Progenitor cell of endocrine pancreas (in vitro differentiated cells): ENCODE results near the gene AWAT2. TPM values are rescaled to one million over a fixed set of nuclear protein-coding genes. Genes with fewer than 3 reads are reported as not detected.
A peak's percentile ranks its signal among the peaks of the same experiment; 100 is the strongest.

ENCODE experiments used
- DNase-seq: peaks from one replicate; pipeline ENCODE4 v3.0.0; 2021; ENCODE audit warnings: low spot score; ENCODE audit not compliant: unreplicated experiment
- H3K27ac Mint-ChIP-seq: 2 replicates; pipeline ENCODE4 v1.8.0; 2021; ENCODE audit warnings: mild to moderate bottlenecking, moderate library complexity, mixed read lengths
- H3K27me3 Mint-ChIP-seq: 2 replicates; pipeline ENCODE4 v1.8.0; 2021; ENCODE audit warnings: mixed read lengths
- H3K36me3 Mint-ChIP-seq: 2 replicates; pipeline ENCODE4 v1.8.0; 2022; ENCODE audit warnings: mixed read lengths; ENCODE audit not compliant: insufficient read depth
- H3K4me1 Mint-ChIP-seq: 2 replicates; pipeline ENCODE4 v1.8.0; 2021; ENCODE audit warnings: low read depth, mixed read lengths
- H3K4me3 Mint-ChIP-seq: 2 replicates; pipeline ENCODE4 v1.8.0; 2021; ENCODE audit warnings: low read depth, mild to moderate bottlenecking, moderate library complexity, mixed read lengths
- H3K9me3 Mint-ChIP-seq: 2 replicates; pipeline ENCODE4 v1.8.0; 2021; ENCODE audit warnings: low read depth, mixed read lengths
- CTCF ChIP-seq: fragments of 200-600 bp; sonication (generic); IDR thresholded peaks from one replicate; pipeline ENCODE4 v1.5.0; 2021; ENCODE audit warnings: antibody characterized with exemption, mild to moderate bottlenecking; ENCODE audit not compliant: unreplicated experiment
- long read RNA-seq: library from polyadenylated mRNA; unstranded; transcript quantifications from one replicate; pipeline ENCODE4 v2.0.0, GENCODE V29; 2020
- total RNA-seq: library from RNA; stranded (reverse); gene quantifications from 2 replicates; pipeline ENCODE4 v1.2.1, GENCODE V29; 2021

AWAT2 gene
- total RNA-seq, result not detected in 2 replicates
- long read RNA-seq, result 0 reads

DNA sequence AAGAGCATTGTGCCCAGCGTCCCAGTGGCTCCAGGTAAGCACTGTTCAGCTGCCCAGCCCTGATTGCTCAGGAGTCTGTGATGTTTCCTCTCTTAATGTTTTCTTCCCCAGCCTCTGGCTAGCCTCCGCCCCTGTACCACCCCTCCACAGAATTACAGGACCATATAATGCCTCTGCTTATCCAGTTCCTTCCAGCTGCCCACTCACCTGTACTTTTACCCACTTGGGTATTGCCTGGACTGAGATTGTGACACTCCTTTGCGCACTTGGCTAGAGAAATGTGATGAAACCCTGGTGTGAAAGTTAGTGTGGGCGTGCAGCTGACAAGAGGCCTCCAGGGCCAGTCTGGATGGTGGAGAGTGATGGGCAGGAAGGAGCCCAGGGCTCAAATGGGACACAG, at the start of gene AWAT2:
Gene AWAT2 (minus strand): TSS at position 14 of the 400 bp plus-strand sequence. CDS start 6 bp downstream, at position 8.
- peaks cover 25% of the 10 kb centered on the region for H3K9me3 Mint-ChIP-seq
- no peaks in the 10 kb centered on the region for H3K4me1 Mint-ChIP-seq
- no peak for TF ChIP-seq CTCF
- DNase-seq, result no peak
- H3K36me3 Mint-ChIP-seq, result no peaks in the 10 kb centered on the region
- no peak within 1 kb of the TSS for H3K4me3 Mint-ChIP-seq
- no peaks in the 10 kb centered on the region for H3K27me3 Mint-ChIP-seq
- H3K27ac Mint-ChIP-seq, result no peak within 1 kb of the TSS

- H3K36me3 Mint-ChIP-seq, result no peaks in the 10 kb centered on the region
- H3K27ac Mint-ChIP-seq, result no peak overlapping the region
- TF ChIP-seq CTCF, result peak; percentile 24
- H3K9me3 Mint-ChIP-seq, result peaks cover 10% of the 10 kb centered on the region
- H3K4me1 Mint-ChIP-seq, result no peaks in the 10 kb centered on the region
- no peak overlapping the region for H3K4me3 Mint-ChIP-seq
- DNase-seq, result no peak
- H3K27me3 Mint-ChIP-seq, result no peaks in the 10 kb centered on the region
Measured at GRCh38 chrX:70096052-70096451, 46.3 kb upstream of the AWAT2 start.

DNA sequence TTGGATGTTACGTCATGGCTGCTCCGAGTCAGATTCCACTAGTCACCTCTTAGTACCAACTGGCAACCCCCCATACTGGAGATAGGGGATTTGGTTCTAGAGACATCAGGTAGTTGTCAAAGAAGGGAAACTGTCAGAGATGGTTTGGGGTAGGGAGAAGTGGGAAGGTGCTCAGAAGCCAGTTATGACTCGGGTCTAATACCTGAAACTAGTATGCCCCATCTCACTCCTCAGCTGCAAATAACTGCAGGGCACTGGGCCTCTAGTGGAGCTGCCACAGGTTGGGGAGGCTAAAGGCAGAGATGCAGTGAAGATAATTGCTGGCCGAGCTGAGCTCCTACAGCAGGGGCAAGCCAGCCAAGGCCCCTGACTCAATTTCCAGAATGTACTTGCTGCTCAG, 42.5 kb upstream of the AWAT2 start:
- Mint-ChIP-seq H3K27me3 (peaks cover 3% of the 10 kb centered on the region), H3K4me3 (no peak overlapping the region), H3K27ac (no peak overlapping the region), H3K36me3 (no peaks in the 10 kb centered on the region), H3K4me1 (no peaks in the 10 kb centered on the region), H3K9me3 (peaks cover 13% of the 10 kb centered on the region)
- no peak for TF ChIP-seq CTCF
- DNase-seq, result no peak

DNA sequence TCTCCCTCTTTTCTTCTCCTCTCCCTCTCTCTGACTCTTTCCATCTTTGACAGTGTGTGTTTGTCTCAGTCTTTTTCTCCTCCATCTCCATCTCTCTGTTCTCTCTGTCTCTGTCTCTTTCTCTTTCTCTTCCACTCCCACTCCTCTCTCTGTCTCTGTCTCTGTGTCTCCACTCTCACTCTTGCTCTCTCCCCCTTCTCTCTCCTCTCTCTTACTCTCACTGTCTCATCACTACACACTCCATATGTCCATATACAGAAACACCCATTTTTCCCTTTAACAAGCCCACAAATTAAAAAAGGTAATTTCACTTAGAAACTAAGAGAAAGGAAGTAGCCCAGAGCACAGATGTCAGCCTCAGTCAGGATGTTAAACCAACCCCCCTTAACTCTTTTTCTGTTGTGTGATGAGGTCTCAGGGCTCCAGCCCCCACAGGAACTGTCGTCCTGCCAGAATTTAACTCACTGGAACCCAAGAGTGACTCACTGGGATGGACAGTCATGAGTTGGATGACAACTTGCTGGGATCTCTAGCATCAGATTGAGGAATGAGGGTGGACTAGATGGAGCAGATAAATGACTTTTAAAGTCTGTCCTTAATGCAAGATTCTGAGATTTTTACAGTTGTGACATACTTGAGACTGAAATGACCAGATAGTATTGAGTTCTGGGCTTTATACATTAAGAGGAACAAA, 40.0 kb upstream of the AWAT2 start:
- no peak for DNase-seq
- Mint-ChIP-seq H3K9me3 (peaks cover 13% of the 10 kb centered on the region), H3K4me3 (no peak overlapping the region), H3K4me1 (no peaks in the 10 kb centered on the region), H3K36me3 (no peaks in the 10 kb centered on the region), H3K27ac (no peak overlapping the region), H3K27me3 (peaks cover 3% of the 10 kb centered on the region)
- TF ChIP-seq CTCF, result no peak

DNA sequence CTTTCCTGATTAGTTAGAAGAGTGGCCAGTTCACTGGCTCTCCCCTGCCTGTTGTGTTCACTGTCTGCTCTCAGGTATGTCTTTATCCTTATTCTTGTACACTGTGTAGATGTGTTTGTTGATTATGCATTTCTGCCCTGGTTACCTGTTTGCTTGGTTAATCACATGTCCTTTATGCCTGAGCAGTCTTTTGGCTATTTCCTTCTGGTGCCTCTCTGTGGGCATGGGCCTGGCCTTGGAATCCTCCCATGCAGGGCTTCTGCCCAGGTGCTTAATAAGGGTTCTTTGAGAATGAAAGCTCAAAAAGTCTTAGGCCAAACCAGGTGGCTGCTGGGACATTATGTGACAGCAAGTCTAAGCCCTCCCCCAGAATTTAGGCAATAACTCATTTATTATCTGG, 39.0 kb upstream of the AWAT2 start:
- H3K27me3 Mint-ChIP-seq, result peaks cover 3% of the 10 kb centered on the region
- peaks cover 13% of the 10 kb centered on the region for H3K9me3 Mint-ChIP-seq
- TF ChIP-seq CTCF, result no peak
- DNase-seq, result no peak
- no peak overlapping the region for H3K27ac Mint-ChIP-seq
- H3K4me1 Mint-ChIP-seq, result no peaks in the 10 kb centered on the region
- H3K4me3 Mint-ChIP-seq, result no peak overlapping the region
- H3K36me3 Mint-ChIP-seq, result no peaks in the 10 kb centered on the region
